HG02798 (cell line): ENCODE measurements around the gene BHMT2.

Experiments
- ATAC-seq: cut with Tn5 transposase; IDR thresholded peaks from one replicate; pipeline ENCODE4 v1.9.1; 2021; ENCODE audit warnings: mild to moderate bottlenecking; ENCODE audit not compliant: unreplicated experiment, poor library complexity

The BHMT2 gene

DNA sequence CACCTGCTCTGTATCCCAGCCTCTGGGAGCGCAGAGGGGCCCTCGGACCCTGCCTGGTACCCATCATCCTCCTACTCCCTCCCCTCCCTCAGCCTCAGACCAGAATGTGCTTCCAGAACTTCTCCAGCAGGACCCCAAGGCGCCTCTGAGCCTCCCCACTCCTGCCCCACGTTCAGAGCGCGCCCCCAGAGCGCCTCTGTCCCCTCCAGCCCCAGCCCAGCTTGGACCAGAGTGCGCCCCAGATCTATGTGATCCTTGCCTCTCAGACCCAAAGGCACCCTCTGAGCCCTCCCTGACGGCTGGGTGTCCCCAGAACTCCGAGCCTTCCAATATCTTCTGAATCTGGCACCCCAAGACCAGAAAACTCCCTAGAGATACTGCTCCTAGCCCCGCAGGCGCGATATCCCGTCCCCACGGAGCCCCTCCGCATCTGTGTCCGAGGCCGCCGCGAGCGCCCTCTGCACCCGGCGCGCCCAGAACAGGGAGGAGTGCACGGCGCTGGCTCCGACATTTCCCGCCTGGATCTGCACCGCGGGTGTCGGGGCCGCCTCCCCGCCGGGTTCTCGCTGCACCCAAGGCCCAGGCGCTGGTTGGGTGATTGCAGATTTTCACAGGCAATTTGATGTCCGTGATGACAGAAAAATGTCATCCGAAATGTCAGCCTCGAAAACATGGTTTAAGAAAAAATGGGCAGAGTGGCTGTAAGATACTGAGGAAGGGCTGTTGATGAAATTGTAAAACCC is 42.6 kb downstream of the BHMT2 start:
- ATAC-seq = no peak

DNA sequence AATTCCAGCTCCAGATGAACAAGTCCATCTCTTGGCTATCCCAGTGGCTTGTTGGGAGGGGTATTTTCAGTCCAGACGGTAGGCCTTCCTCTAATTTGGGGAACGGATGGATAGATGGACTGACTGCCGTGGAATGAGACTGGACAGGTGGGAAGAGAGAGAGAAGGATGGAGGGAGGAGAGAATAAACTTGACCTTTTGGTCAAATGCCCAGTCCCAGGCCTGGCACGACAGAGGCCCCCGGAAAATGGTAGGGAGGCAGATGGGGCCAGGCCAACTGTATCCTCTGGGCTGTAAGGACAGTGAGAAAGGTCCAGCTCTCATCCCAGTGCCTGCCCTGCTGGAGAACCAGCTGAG is 43.1 kb downstream of the BHMT2 start:
- ATAC-seq = no peak

DNA sequence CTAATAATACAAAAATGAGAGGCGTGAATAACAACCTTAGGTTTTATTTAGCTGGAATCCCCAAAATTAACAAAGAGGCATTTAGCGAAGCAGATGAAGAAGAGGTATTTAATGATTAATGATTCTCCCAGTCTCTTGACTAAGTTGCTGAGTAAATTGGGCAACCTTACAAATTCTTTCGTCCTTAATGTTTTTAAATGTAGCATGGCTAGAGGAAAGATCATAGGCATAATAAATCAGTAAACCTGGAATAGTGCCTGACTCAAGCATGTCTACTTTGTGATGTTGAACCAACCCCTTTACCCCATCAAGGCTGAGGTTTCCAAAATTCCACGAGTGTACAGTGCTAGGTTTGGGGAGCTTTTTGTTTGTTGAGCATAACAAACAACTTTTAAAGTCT is 49.9 kb downstream of the BHMT2 start:
- ATAC-seq = no peak

DNA sequence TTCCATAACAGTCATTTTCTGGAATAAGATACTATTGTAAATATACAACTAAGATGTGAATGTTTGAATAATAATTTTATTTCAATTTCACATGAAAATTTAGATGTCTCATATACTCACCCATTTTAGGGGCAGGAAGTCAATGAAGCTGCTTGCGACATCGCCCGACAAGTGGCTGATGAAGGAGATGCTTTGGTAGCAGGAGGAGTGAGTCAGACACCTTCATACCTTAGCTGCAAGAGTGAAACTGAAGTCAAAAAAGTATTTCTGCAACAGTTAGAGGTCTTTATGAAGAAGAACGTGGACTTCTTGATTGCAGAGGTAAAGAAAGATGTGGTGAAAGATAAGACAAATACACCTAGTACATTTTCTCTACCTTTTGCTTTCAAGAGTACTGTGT is 50.7 kb downstream of the BHMT2 start:
- ATAC-seq = no peak

DNA sequence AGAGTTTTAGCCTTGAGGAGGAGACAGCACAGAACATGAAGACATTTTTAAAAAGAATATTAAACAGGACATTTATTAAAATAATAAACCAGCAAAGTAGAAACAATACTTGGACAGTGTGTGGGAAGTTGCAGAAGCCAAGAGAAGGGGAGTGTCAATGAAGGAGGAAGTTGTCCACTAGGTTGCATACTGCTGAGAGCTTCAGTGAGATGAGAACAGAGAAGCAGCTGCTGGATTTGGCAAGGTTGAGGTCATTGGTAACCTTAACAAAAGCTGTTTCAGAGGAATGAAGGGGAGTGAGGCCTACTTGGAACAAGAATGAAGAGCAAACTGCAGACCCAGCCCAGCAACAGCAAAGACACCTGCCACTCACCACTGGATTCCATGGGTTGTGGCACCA is 53.4 kb downstream of the BHMT2 start:
- ATAC-seq = no peak

DNA sequence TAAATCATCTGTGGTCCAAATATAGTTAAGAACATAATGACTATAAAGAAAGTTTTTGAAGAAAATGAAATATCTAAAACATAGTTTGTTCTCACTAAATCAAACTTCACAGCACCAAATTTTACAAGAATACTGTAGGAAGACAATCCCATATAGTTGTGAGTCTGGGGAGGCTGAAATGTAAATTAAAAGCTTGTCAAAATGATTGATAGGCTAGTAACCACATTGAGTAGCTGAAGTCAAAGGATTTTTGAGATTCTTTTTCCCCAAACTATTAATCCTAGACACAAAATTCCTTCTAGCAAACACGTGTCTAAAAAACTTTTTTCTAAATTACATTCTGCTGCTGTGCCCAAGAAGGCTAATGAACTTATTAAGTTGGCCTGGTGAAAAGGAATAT is 55.0 kb downstream of the BHMT2 start:
- ATAC-seq = no peak

DNA sequence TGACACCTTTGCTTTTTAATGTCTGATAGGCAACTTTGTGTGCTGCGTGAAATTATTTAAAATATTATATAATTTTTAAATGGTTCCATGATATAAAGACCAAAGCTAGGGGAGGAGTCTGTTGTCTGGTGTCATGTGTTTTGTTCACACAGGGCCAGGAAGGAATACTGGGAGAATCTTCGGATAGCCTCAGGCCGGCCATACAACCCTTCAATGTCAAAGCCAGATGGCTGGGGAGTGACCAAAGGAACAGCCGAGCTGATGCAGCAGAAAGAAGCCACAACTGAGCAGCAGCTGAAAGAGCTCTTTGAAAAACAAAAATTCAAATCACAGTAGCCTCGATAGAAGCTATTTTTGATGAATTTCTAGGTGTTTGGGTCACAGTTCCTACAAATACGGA is 61.2 kb downstream of the BHMT2 start:
- no peak for ATAC-seq

DNA sequence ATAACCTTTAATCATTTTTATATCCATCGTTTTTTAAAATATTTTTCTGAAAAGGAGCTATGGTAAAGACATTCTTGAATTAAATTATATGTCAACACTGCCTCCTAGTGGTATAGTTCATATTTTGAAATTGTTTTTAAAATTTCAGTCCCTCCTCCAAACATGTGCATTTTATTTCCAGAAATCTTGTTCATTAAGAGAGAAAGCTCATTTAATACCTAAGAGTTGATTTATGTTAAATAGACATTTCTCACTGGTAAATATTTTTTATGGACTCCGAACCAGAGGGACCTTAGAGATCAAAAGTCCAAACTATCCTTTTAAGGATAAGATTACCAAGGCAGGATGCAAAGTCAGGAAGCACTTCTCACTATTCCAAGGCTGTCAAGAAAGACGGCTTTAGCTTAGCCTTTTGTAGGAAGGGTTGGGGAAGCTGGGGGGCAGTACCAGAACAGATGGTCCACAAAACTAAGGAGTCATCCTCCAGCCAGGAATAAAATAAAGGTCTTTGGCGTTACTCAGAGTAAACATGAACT is 63.6 kb downstream of the BHMT2 start:
- ATAC-seq = no peak

DNA sequence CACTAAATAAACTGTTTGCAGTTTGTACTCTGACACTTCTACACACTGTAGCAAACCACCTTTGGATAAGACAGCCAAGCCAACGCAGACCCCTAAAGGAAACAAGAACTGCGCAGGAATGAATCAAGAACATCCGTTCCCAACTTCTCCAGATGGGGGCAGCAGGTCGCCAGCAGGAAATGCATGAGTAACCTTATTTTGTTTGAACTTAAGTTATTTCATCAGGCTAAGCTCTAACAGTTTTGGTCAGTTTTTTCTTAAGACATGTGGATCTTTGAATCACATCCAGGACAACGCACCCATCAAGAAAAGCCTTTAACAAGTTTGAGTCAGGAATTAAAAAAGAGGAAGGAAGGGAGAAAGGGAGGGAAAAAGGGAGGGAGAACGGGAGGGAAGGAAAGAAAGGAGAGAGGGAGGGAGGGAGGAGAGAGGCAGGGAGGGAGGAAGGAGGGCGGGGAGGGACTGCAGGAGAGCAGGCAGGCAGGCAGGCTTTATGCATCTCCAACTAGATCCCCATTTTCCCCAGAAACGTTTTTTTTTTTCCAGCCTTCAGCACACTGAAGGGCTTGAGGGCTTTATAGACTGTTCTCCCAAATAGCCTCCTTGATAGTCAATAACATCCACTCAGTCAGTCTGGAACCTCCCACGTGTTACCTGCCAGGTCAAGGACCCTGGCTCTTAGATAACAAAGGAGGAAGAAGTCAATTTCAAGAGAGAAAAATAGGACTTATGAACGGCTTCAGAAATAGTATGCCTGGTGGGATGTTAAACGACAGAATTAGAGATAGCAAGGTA is 64.3 kb downstream of the BHMT2 start:
- peak; percentile 71 for ATAC-seq

DNA sequence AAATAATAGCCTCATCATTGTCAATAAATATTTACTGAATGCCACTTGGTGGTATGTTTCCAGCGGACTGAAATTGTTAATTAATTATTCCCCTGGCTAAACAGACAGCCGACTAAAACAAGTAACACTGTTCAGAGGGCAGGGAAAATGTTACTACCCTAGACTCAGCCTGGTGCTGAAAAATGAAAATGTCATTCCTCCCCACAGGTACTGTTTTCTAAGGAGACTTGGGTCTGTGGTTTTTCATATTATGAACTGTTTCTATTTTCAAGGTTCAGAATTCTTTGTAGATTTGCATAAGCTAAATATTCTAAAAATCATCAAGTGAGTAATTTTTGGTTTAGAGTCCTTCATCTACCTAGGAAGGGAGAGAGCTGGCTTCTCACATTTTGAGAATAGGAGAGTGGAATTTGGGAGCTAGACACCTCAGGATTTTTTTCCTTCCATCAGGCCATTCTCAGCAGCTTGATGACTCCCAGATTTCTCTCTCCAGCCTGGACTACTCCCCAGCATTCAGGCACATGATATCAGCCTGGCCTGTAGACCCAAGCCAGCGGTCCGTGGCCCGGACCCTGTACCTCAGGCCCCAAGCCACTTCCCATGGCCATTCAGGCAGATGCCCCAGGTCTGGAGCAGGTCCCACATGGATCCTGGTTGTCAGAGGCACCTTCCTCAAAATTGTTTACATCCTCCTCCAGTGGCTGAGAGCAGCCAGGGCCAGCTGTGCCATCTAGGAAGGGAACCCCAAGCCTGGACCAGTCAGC is 66.4 kb downstream of the BHMT2 start:
- ATAC-seq = no peak

DNA sequence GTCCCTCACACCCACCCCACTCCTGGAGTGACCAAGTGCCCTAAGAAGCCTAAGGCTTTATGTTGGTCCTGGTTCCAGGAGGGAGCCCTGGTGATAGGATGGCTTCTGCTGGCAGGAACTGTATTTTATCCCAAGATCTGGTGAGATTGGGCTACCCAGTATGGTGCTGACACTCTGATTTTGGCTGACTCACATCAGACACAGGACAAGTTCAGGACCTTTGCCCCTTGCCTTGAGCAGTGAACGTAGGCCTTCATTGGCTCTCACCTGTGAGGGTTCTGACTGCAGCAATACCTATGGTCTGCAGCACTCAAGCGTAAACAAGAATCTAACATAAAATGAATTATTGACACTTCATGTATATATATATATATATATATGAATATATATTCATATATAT is 67.1 kb downstream of the BHMT2 start:
- no peak for ATAC-seq
